Keratinocyte (primary cell): ENCODE measurements around the gene ETFB. TPM values are rescaled to one million over a fixed set of nuclear protein-coding genes. Genes with fewer than 3 reads are reported as not detected.

Source experiments
- DNase-seq: peaks from one replicate; pipeline ENCODE4 v3.0.0-alpha.2; 2011; ENCODE audit warnings: low read depth, missing footprints, low spot score
- FAIRE-seq: peaks from 2 replicates; lab custom pipeline; 2011; peaks lifted over from hg19 to GRCh38; lab: Jason Lieb, UNC
- H2AFZ ChIP-seq: 2 replicates; pipeline ENCODE4 v1.6.0; 2012; ENCODE audit warnings: low read length, control low read depth, inconsistent platforms; ENCODE audit not compliant: control insufficient read depth
- H3K27ac ChIP-seq: 2 replicates; pipeline ENCODE4 v1.5.1; 2011; ENCODE audit warnings: low read length; ENCODE audit not compliant: control insufficient read depth, insufficient read depth
- H3K27me3 ChIP-seq: 3 replicates; pipeline ENCODE4 v1.6.0; 2011; ENCODE audit warnings: low read length; ENCODE audit not compliant: control insufficient read depth, insufficient read depth; ENCODE audit errors: extremely low read depth
- H3K36me3 ChIP-seq, 2 experiments: 2 replicates in 1 of 2; 3 replicates in 1 of 2; pipeline ENCODE4 v1.5.1; 2011; ENCODE audit warnings: low read length in 2 of 2, mild to moderate bottlenecking in 1 of 2; ENCODE audit not compliant: control insufficient read depth in 2 of 2, insufficient read depth in 2 of 2; ENCODE audit errors: extremely low read depth in 1 of 2
- H3K4me1 ChIP-seq: 3 replicates; pipeline ENCODE4 v1.5.1; 2011; ENCODE audit warnings: low read length; ENCODE audit not compliant: control insufficient read depth, insufficient read depth; ENCODE audit errors: extremely low read depth
- H3K4me2 ChIP-seq: 3 replicates; pipeline ENCODE4 v1.6.0; 2011; ENCODE audit warnings: low read depth, low read length; ENCODE audit not compliant: control insufficient read depth, insufficient read depth; ENCODE audit errors: extremely low read depth
- H3K4me3 ChIP-seq, 3 experiments: fragments of 200-600 bp in 1 of 3; sonication (generic) in 1 of 3; 2 replicates in 2 of 3; 3 replicates in 1 of 3; pipeline ENCODE4 v1.5.1; 2011 to 2016; ENCODE audit warnings: low read length in 3 of 3, mild to moderate bottlenecking in 3 of 3, control low read depth in 2 of 3, inconsistent platforms in 1 of 3, low read depth in 1 of 3, mixed read lengths in 1 of 3, mixed run types in 1 of 3, moderate library complexity in 1 of 3; ENCODE audit not compliant: control insufficient read depth in 2 of 3, insufficient read depth in 2 of 3; ENCODE audit errors: extremely low read depth in 1 of 3
- H3K79me2 ChIP-seq: 2 replicates; pipeline ENCODE4 v1.6.0; 2012; ENCODE audit warnings: low read length; ENCODE audit not compliant: control insufficient read depth, insufficient read depth
- H3K9ac ChIP-seq: 3 replicates; pipeline ENCODE4 v1.6.0; 2011; ENCODE audit warnings: low read length; ENCODE audit not compliant: control insufficient read depth, insufficient read depth; ENCODE audit errors: extremely low read depth
- H3K9me1 ChIP-seq: 3 replicates; pipeline ENCODE4 v1.6.0; 2011; ENCODE audit warnings: low read length; ENCODE audit not compliant: control insufficient read depth, insufficient read depth; ENCODE audit errors: extremely low read depth
- H3K9me3 ChIP-seq: 2 replicates; pipeline ENCODE4 v1.5.1; 2012; ENCODE audit warnings: low read depth, low read length; ENCODE audit not compliant: control insufficient read depth
- H4K20me1 ChIP-seq: 3 replicates; pipeline ENCODE4 v1.6.0; 2011; ENCODE audit warnings: low read length; ENCODE audit not compliant: control insufficient read depth, insufficient read depth; ENCODE audit errors: extremely low read depth
- EZH2 ChIP-seq: IDR thresholded peaks from one replicate; pipeline ENCODE4 v1.6.1; 2012; ENCODE audit warnings: inconsistent platforms, mild to moderate bottlenecking, low read length, moderate library complexity
- dilution Hi-C: fragments of 300-500 bp; cut with MboI; formaldehyde crosslinking; loops from one replicate; pipeline ENCODE4 v1.7.0; 2020; ENCODE audit warnings: low sequenced_read_pairs; ENCODE audit not compliant: extremely low pct_ligation_motif_present
- polyA plus RNA-seq, 5 experiments: library from polyadenylated mRNA; depleted of rRNA in 3 of 5; stranded (reverse) in 3 of 5; stranded (forward) in 1 of 5; unstranded in 1 of 5; fragments of >200 nt; gene quantifications; 1 replicate in 1 of 5; 2 replicates in 3 of 5; 3 replicates in 1 of 5; pipeline versions ENCODE4 v1.2.1 to v1.2.3, GENCODE V29; 2011 to 2012; ENCODE audit warnings: missing spikeins in 2 of 5, low read depth in 1 of 5, low replicate concordance in 1 of 5
- TF ChIP-seq, protein P1 (sequence below), 3 experiments: IDR thresholded peaks in 1 of 3; conservative IDR thresholded peaks in 1 of 3; optimal IDR thresholded peaks in 1 of 3; 2 replicates in 2 of 3; 3 replicates in 1 of 3; pipeline versions ENCODE3 to v1.5.1; 2011; ENCODE audit warnings: low read length in 3 of 3, mild to moderate bottlenecking in 3 of 3, moderate library complexity in 2 of 3, control low read depth in 1 of 3, inconsistent platforms in 1 of 3; ENCODE audit not compliant: insufficient read depth in 2 of 3; ENCODE audit errors: extremely low read depth in 1 of 3

Gene ETFB
- polyA plus RNA-seq, 1 donor (not counting 4 experiments of a cell fraction or from before 2014, with no cell fraction given) = 95.2 TPM

DNA sequence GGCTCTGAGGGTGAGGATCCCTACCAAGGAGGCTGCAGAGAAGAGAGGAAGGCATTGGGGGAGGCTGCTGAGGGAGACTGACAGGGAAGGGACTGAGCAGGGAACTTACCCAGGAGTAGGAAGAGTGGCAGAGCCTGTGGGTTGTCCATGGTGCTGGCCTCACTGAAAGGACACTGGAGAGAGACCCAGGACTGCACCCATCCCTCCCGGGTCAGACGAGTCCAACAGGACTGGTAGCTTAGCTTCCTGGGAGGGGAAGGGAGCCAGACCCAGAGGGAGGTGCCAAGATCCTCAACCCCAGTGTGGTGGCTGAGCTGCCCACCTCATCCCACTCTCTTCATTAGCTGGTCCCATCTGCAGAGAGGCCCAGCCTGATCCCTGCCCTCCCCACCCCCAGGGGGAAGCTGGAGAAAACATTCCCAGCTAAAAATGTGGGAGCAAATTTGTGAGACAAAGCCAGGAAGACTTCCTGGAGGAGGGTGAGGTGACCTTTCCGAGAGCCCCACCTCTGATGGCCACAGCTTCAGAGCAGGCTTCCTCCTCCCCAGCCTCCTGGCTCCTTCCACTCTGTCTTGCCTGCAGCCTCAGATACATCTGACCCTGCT lies 24.1 kb downstream of the ETFB start, which contains the start of gene VSIG10L:
VSIG10L (minus strand) TSS at position 164 of the 605 bp plus-strand sequence; CDS start at position 149, 15 bp downstream.
- no peak for FAIRE-seq
- H3K4me2 ChIP-seq = no peak within 1 kb of the TSS
- peaks cover 8% of the 10 kb centered on the region for H3K4me1 ChIP-seq
- no peak within 1 kb of the TSS for H2AFZ ChIP-seq
- TF ChIP-seq, protein P1, sequence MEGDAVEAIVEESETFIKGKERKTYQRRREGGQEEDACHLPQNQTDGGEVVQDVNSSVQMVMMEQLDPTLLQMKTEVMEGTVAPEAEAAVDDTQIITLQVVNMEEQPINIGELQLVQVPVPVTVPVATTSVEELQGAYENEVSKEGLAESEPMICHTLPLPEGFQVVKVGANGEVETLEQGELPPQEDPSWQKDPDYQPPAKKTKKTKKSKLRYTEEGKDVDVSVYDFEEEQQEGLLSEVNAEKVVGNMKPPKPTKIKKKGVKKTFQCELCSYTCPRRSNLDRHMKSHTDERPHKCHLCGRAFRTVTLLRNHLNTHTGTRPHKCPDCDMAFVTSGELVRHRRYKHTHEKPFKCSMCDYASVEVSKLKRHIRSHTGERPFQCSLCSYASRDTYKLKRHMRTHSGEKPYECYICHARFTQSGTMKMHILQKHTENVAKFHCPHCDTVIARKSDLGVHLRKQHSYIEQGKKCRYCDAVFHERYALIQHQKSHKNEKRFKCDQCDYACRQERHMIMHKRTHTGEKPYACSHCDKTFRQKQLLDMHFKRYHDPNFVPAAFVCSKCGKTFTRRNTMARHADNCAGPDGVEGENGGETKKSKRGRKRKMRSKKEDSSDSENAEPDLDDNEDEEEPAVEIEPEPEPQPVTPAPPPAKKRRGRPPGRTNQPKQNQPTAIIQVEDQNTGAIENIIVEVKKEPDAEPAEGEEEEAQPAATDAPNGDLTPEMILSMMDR (optimal IDR thresholded peaks at IDR 0.05 in 1 of 3, IDR thresholded peaks at IDR 0.05 in 1 of 3, conservative IDR thresholded peaks at IDR 0.05 in 1 of 3; ENCODE audit: extremely low read depth in 1 of 3, insufficient read depth in 2 of 3, low read length in 3 of 3) = no peak
- TF ChIP-seq EZH2 = no peak
- H3K36me3 ChIP-seq = peaks cover 4 to 13% of the 10 kb centered on the region in 2 experiments
- DNase-seq = no peak
- dilution Hi-C loops = no loop called here
- H4K20me1 ChIP-seq = no peaks in the 10 kb centered on the region
- H3K9me1 ChIP-seq = no peaks in the 10 kb centered on the region
- no peaks in the 10 kb centered on the region for H3K9me3 ChIP-seq
- H3K27ac ChIP-seq = no peak within 1 kb of the TSS
- no peak within 1 kb of the TSS for H3K9ac ChIP-seq
- H3K4me3 ChIP-seq = no peak within 1 kb of the TSS
- no peaks in the 10 kb centered on the region for H3K79me2 ChIP-seq
- no peaks in the 10 kb centered on the region for H3K27me3 ChIP-seq

GRCh38 chr19:51341066-51341465 lies 25.1 kb downstream of the ETFB start:
- TF ChIP-seq EZH2 = no peak
- TF ChIP-seq, protein P1 (optimal IDR thresholded peaks at IDR 0.05 in 1 of 3, IDR thresholded peaks at IDR 0.05 in 1 of 3, conservative IDR thresholded peaks at IDR 0.05 in 1 of 3; ENCODE audit: extremely low read depth in 1 of 3, insufficient read depth in 2 of 3, low read length in 3 of 3) = no peak
- Histone ChIP-seq H3K9me1 (no peaks in the 10 kb centered on the region), H3K4me3 (no peak overlapping the region), H3K79me2 (no peaks in the 10 kb centered on the region), H4K20me1 (no peaks in the 10 kb centered on the region), H3K27ac (no peak overlapping the region), H3K27me3 (no peaks in the 10 kb centered on the region), H3K4me1 (peaks cover 8% of the 10 kb centered on the region), H3K4me2 (no peak overlapping the region), H3K9ac (no peak overlapping the region), H3K9me3 (no peaks in the 10 kb centered on the region), H3K36me3 (peaks cover 4 to 7% of the 10 kb centered on the region in 2 experiments), H2AFZ (no peak overlapping the region)
- DNase-seq (no peak), FAIRE-seq (no peak)
- dilution Hi-C loops = no loop called here
